ENCODE measurements around the gene LY6G5C. TPM values are rescaled to one million over a fixed set of nuclear protein-coding genes. Genes with fewer than 3 reads are reported as not detected.

LY6G5C gene
- total RNA-seq, 1 experiment from 2014 or later, result not detected

DNA sequence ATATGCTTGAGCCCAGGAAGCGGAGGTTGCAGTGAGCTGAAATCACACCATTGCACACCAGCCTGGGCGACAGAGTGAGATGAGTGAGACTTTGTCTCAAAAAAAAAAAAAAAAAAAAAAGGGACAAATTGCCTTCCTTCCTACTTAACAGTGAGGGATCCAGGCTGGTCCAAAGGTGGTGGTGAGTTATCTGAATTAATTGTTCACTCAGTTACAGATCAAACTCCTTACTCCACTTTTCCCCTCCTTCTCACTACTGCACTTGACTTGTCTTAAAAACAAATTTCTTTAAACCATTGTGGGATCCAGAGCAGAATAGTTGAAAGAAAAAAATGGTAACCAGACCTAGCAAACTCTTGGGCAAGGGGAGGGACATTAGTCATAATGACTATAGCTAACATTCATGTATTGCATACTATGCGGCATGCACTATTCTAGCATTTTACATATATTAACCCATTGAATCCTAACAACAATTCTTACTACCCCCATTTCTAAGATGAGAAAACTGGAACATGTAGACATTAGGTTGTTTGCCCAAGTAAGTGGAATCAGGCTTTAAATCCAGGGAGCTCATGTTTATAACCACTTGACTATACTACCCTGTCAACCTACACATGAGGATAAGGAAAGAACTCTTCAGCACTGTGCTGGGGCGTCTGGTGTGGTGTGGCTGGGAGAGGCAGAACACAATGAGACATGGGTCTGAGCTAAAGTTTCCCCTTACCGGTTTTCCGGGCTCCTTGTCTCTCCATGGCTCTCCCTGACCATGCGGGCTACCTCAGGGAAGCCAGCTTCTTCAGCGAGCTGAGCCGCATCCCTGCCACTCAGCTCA is 17.5 kb downstream of the LY6G5C start:
- DNase-seq (ENCODE audit: low read depth), result no peak

DNA sequence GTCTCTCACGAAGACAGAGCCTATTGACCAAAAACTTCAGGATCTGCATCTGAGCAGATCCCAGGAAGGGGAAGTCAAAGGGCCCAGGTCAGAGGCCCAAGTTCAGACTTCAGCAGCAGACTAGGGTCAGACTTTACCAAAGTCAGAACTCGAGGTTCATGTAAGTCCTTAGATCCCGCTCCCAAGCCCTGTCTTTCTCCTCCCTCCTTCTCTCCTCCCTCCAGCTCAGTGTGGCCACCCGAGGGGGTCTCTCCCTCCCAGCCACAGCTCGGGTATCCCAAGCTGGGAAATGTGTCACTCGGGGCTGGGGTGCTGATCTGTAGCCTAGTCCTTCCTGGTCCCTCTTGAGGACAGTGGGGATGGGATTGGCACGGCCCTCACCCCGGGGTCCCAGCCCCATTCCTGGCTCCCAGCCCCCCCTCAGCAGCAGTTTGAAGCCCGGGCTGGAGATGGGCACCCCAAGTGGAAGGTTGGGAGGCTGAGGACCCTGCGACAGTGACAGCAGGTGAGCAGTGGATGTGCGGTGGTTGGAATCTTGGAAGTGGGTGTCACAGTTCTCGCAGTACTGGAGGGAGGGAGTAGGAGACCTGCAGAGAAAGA is 18.6 kb downstream of the LY6G5C start:
- DNase-seq (ENCODE audit: low read depth), result no peak

DNA sequence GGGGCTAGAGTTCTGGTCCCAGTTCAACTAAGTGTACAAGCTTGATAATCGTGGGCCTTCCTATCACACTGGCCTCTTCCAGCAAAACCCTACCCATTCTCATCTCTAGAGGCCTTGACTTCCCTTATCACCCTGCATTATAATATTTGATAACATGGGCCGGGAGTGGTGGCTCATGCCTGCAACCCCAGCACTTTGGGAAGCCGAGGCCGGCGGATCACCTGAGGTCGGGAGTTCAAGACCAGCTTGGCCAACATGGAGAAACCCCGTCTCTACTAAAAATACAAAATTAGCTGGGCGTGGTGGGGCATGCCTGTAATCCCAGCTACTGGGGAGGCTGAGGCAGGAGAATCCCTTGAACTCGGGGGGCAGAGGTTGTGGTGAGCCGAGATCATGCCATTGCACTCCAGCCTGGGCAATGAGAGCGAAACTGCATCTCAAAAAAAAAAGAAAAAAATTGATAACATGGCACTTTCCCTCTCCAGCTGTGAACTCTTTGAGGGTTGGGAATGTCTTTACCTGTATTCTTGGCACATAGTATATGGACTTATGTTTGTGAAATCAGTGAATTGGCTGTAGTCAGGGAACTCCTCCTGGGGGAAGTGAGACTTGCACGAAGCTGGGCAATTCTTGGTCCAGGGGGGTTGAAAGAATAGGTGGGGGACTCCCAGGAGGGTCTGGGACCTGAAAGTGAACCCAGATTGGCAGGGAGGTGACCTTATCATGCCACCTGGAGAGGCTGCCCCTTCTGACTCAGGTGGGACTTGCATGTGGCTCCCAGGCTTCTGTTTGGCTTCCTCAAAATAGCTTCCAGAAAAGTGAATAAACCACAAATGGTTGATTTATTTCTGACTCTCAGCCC is 19.4 kb downstream of the LY6G5C start:
- no peak for DNase-seq (ENCODE audit: low read depth)

DNA sequence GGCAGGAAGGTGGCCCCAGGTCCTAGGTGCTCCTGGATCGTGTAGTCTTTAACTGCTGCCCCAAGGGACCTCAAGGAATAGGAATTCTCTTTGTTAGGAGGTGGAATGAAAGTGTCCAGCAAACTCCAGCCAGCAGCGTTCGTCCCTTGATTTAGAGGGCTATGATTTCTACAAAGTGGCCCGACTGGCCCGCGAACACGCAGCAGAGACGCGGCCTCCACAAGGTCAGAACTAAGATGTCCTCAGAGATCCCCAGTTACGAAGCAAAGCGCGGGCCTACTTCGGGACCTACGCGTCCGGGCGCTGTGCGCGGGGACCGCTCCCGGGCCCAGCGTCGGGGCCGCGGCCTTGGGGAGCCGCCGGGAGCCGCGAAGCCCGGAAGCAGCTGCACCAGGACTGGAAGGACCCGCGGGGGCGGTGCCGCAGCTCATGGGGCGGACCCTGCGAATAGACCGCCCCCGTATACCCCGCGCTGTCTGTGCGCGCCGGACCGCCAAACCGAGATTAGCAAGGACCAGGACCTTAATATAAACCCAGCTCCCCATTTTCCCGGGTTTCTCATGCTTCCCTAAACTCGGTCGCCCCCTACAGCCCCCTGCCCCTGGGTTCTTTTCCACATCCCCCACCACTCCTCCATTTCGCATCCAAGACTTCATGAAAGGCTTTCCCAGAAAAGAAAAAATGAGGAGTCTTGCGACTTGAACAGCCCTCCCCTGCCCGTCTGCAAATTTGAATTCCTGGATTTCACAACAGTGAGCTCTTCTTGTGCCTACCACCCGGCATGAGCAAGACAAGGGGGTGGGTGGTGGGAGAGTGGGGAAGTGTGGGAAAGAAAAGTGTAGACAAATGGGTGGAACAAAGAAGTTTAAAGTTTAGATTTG is 20.2 kb downstream of the LY6G5C start, which contains the start of gene C6orf47:
Gene C6orf47, minus strand, starts transcription at position 398 of the 881 bp plus-strand sequence. CDS start 831 bp downstream, outside the sequence.
- DNase-seq (ENCODE audit: low read depth), result peak; percentile 94

DNA sequence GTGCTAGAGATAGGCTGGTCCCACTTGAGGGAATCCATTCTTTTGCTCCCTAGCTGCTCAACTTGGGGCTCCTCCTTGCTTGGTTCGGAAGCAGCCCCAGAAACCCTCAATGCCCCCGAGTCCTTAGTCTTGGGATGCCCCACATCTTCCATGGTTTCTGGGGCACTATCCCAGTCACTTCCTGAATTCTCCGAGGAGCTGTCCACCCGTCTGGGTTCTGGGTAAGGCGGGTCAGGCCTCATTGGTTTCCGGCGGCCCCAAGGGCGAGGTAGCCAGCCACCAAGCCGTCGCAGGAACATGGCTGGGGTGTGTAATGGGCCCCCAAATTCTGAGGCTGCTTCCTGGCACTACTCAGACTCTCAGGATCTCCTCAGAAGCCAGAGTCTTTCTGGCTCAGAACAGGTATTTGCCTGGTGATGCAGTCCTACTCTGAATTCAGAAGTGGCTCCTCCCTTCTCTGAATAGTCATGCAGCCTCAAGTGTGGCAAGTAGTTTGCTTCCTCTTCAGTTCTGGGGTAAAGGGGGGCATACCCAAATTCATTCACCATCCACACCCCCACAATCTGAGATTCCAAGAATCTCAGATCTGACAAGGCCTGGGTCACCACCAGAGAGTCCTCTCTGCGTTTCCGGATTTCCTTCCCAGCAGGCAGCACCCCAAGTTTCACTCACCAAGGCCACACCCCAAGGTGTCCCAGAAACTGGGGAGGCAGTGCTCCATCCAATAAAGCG is 21.1 kb downstream of the LY6G5C start:
- peak; percentile 42 for DNase-seq (ENCODE audit: low read depth)

DNA sequence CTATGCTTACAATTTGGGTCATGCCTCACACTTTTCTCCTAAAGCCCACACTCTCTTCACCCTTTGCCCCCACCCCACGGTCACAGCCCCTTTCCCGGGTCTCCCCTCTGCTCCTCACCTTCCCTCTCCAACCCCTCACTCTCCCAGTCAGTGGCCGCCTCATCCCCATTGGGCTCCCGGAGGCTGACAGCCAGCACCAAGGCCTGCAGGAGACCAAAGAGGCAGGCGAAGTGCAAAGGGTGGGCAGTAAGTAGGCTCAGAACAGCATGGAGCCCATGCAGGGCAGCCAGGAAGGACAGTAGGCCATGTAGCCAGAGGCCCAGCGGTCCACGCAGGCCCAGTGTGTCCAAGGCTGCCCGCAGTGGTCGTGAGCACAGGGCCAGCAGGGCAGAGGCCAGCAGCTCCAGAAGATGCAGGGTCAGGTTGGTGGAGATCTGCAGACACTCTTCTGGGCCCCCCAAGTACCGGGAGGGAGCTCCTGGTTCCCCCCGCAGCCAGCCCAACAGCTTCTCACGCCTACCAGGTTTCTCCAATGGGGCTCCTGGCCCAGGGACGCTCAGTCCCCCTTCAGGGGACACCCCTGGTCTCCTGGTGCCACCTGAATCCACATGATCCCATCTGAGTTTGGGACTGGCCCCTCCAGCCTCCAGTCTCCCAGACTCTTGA is 21.8 kb downstream of the LY6G5C start:
- no peak for DNase-seq (ENCODE audit: low read depth)

DNA sequence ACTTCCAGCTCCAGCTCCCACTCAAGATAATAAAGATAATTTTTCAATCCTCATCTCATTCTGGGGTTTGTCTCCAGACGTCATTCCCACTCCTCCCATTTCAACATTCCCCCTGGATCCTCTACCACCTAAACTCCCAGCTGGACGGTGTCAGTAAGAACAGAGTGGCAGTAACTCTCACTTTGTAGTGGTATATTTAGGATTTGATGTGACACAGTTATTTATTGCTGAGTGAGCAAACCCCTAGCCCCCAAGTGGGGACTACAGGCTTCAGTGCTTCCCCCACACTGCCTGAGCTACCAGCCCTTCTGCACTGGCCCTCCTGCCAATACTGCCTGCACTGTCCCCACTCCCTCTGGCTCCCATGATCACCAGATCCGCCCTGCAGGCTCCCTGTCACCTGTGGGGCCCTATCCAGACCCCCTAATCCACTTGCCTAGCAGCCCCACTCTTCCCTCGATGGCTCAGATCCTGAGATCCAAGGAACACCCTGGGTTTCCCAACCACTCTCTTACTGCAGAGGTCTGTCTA is 22.6 kb downstream of the LY6G5C start:
- DNase-seq (ENCODE audit: low read depth), result no peak

DNA sequence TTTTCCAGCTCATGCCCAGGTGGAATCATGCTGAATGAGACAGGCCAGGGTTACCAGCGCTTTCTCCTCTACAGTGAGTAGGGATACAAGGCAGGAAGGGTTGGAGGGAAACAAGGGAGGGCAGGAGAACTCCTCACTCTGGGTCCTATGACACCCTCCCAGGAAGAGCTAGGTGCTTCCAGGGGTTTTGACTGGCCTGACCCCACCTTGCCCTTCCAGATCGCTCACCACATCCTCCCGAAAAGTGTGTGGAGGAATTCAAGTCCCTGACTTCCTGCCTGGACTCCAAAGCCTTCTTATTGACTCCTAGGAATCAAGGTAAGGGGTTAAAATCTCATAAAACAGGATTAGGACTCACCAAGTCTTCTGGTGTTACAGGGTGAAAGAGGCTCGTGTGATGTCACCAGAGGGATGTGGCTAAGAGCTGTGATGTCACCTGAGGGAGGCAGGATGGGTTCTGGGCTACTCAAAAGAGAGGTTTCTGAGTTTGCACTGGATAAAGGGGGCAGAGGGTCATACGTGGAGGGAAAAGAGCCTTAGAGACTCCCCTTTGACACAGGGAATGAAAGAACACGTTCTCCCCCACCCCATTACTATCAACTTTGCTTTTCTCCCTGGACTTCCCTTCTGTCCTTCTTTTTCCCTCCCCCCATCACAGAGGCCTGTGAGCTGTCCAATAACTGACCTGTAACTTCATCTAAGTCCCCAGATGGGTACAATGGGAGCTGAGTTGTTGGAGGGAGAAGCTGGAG is 23.3 kb downstream of the LY6G5C start:
- DNase-seq (ENCODE audit: low read depth), result no peak

DNA sequence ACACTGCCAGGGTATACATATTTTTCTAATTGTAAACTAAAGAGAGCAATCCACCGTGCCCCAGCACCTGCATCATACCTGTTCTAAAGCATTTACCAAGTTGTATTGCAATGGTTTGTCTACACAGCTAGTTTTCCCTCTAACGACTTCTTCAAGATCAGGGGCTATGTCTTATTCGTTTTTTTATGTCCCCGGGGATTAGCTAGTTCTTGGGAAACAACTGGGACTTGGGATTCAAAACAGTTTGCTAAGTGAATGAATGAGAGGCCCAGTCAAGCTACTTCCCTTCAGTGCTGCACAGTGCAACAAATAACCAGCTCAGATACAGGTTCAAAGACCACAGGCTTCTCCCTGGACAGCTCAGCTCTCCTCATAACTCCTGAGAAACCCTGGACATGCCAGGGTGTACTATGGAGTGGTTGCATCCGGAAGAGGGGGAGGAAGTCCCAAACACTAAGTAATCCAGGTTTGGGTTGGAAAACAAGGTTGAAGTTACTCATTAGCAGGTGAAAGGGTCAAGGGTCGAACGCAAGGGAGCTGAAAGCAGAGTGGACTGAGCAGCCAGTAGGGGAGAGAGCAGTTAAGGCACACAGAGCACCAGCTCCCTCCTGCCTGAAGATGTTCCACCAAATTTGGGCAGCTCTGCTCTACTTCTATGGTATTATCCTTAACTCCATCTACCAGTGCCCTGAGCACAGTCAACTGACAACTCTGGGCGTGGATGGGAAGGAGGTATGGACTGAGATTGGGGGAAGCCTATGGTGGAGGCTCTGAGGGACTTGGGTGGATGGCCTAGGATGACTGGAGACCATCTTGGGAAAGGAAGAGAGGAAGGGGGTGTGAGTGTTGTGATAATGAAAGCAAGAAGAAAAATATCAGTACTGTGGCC is 25.3 kb downstream of the LY6G5C start, which contains the start of gene APOM:
Gene APOM, plus strand, starts transcription at position 546 of the 889 bp plus-strand sequence. Its CDS starts 73 bp downstream, at position 619.
- no peak for DNase-seq (ENCODE audit: low read depth)

DNA sequence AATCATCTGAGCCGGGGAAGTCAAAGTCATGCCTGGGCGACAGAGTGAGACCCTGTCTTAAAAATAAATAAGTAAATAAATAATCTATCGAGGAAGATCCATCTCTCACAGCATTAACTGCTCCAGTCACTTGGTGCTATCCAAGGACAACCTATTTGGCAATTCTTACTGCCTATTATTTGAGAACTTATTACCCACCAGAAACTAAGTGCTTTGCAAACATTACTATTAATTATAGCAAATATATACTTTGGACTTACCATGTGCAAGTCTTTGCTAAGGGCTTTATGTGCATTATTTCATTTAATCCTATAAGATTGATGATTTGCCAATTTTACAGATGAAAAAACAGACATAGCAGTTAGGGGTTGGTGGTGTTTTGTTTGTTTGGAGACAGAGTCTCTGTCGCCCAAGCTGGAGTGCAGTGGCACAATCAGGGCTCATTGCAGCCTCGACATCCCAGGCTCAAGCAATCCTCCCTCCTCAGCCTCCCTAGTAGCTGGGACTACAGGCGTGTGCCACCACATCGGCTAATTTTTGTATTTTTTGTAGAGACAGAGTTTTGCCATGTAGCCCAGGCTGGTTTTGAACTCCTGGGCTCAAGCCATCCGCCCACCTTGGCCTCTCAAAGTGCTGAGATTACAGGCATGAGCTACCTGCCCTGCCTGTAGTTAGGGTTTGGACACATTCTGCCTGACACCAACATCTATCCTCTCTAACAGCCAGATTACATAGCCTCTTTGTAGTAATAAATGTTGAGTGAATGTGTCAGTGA is 26.1 kb downstream of the LY6G5C start:
- DNase-seq (ENCODE audit: low read depth), result no peak

DNA sequence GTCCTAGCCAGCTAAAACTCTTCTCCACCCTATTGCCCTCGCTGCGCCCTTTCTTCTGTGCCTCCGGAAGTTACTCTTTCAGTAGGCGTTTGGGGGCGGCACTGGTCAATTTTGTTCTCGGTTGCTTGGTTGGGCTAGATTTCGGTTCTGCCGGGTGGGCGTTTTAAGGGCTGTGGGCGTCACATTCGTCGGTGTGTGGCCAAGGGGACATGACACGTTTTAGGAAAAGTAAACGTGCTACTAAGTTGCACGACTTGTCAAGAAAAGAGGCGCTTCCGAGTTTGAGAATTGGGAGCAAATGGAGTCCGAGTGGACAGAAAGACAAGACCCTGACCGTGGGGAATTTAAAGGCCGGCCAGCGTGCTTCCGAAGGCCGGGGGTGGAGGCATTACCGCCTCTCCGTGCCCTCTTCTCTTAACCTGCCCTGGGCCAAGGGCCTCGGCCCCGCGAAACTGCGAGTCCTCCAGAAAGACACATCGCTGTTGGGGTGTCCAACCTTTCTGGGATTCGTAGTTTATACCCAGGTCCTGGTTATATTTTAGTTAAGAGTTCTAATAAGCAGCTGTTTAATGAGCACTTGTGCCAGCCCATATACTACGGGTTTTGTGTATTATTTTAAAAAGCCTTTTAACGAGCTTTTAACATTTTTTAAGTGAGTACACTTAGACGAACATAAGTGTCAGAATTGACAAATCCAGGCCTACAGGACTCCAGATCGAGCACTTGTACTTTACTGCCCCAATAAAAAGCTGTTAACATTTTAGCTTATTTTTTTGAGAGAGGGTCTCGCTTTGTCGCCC is 27.7 kb downstream of the LY6G5C start:
- peak; percentile 93 for DNase-seq (ENCODE audit: low read depth)

DNA sequence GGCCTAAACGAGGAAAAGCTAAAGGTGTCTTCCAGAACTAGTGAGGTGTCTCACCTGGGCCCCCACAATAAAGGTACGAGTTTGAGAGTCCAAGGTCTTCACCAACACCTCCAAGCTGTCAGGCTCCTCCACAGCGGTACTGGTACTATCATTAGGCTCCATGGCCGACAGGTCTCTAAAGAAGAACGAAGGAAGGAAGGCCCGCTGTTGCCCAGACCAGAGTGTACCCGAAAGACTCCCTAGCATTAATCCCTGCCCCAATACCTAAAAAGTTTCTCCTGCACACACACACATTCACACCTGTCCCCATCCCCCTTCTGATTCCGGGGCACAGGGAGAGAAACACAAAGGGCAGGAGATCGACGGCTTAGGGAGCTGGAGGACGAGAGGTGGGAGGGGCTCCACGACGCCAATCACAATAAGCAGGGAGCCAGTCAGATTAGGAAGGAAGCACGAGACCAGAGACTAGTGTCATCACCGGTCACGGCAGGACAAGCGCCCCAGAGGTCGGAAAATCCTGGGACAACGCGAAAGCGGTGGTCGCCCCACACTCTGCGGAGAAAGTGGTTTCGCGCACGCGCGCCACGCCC is 29.2 kb downstream of the LY6G5C start:
- DNase-seq (ENCODE audit: low read depth), result peak; percentile 84

DNA sequence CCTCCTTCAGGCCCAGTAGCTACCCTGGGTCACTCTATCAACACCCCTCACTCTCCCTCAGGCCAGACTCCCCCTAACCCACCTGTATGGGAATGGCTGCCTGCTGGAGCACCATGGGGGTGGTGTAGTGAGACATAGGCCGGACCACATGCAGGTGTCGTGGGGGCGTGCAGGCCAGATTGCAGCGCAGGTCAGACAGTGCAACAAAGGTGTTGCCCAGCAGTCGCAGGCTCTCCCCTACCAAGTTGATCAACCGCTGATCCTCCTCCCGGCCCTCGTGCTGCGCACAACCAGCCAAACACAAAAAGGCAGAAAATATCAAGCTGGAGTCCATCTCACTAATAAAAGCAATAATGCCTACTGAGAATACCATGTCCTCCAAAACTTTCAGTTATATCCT is 35.5 kb downstream of the LY6G5C start:
- no peak for DNase-seq (ENCODE audit: low read depth)

DNA sequence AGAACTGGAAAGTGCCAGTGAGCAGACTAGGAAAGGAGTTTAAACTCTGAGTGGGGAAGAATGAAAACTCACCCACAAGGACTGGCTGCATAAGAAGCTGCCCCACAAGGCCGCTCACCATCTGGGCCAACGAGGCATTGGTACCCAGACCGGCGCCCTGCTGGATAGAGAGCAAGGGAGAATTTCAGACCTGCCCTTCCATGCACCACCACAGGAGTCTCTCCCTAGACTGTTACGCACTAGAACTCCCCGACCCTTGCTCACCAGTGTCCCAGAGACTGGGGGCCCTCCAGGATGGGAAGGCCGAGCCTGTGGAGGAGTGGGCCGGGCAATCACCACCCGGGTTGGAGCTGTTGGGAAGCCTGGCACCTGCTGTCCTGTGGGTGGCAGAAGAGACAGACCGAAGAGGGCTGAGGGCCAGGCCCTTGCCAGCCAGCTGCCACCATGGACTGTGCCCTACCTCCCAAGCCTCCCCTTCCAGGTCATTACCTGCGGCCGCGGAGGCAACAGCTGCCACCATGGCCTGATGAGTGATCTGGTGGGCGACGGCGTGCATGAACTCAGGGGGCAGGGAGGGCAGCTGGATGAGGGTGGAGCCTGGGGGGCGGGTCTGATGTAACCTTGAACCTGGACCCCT is 36.9 kb downstream of the LY6G5C start:
- no peak for DNase-seq (ENCODE audit: low read depth)
